Measurements from ENCODE around the gene GPR108.

- TF ChIP-seq CTCF (IDR thresholded peaks at IDR 0.05) (no peak), POLR2A (IDR thresholded peaks at IDR 0.05) (no peak)
Measured at GRCh38 chr19:6686628-6686975, 50.8 kb downstream of the GPR108 start.

Data from thyroid gland (tissue), 4 donors.